Epithelial cell of esophagus (primary cell): ENCODE measurements around the gene CYP11A1.

ENCODE experiments used
- DNase-seq: peaks from one replicate; pipeline ENCODE4 v3.0.0; 2010; ENCODE audit warnings: low read depth
- H3K4me3 ChIP-seq: 2 replicates; pipeline ENCODE4 v1.5.1; 2011; ENCODE audit warnings: mild to moderate bottlenecking, low read length, control low read depth
- CTCF ChIP-seq: IDR thresholded peaks from 2 replicates; pipeline ENCODE4 v1.5.1; 2011; ENCODE audit warnings: low read depth, mild to moderate bottlenecking, low read length, control low read depth, inconsistent platforms; ENCODE audit not compliant: insufficient read depth; ENCODE audit errors: missing control alignments

Gene CYP11A1

DNA sequence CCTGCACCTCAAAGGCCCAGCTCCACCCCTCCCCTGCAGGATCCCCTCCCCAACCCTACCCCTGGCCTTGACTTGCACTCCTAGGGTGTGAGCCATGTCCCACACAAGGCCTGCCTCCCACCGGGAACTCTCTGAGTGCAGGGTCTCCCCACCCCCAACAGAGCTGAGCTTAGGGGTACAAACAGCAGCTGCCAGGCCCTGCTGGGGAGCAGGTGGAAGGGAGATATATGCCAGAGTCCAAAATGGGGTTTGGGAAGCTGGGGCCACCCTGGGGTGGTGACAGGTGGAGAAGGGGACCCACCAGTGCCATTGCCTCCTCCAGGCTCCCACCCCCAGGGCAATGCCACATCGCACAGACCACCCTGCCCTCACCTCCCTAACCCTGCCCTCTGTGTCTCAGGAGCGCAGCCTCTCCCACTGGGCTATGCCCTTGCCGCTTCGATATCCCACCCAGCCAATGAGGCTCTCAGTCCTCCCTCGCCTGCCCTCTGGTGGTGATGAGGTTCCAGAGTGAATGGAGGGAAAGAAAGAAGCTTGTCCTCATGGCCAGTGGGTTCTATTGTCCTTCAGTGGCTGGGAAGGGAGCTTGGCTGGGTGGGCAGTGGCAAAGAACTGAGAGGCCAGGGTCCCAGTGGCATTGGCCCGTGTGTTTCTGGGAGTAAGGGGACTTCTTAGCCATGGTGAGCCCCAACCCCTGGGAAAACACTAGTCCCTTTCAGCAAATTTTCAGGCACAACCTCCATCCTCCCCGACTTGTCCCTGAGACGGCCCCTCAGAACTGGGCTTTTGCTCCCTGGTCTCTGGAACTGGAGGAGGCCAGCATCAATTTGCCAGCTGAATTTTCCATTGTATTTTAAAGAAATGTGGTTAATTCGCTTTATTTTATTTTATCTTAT is 46.8 kb downstream of the CYP11A1 start:
- DNase-seq = peak; percentile 46
- no peak overlapping the region for H3K4me3 ChIP-seq
- TF ChIP-seq CTCF = peak; percentile 82

GRCh38 chr15:74319596-74320351 is 47.7 kb downstream of the CYP11A1 start:
- no peak for TF ChIP-seq CTCF
- no peak overlapping the region for H3K4me3 ChIP-seq
- DNase-seq = no peak

GRCh38 chr15:74319138-74319460 is 48.3 kb downstream of the CYP11A1 start:
- no peak for DNase-seq
- TF ChIP-seq CTCF = no peak
- no peak overlapping the region for H3K4me3 ChIP-seq

DNA sequence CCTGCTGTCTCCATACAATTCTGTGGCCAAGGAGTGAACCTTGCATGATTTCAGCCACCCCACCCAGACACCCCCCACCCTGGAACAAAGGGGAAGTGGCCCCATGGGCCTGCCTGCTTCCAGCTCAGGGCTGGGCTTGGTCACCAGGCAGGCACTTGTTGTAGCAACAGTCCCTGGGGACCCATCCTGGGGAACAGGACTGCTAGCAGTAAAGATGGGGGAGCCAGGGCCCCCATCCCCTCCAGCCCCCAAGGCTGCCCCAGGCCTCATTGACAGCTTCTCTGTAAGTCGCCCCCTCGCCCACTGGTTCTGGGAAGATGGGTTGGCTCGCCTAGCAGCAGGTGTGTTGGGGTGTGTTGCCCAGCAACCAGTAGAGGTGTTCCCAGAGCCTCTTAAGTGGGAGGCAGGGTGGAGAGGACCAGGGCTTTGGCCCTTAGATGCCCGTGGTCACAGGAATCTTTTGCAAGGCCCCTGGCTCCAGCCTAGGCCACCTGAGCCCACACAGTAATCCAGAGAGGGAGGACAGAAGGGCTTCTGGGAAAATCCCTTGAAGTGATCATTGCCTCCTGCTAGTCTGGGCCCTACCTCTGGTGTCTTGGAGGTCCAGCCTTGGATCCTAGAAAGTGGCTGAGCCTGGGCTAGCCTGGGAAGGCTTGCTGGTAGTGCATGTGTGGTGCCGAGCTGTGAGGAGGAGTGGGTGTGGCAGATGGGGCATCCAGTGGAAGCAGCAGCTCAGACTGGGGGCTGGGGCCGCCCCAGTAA is 48.9 kb downstream of the CYP11A1 start:
- H3K4me3 ChIP-seq = no peak overlapping the region
- TF ChIP-seq CTCF = no peak
- no peak for DNase-seq

- no peak for TF ChIP-seq CTCF
- DNase-seq = no peak
- H3K4me3 ChIP-seq = no peak overlapping the region
These were observed 49.5 kb downstream of the CYP11A1 start for GRCh38 chr15:74317820-74318375.

- TF ChIP-seq CTCF = no peak
- H3K4me3 ChIP-seq = no peak overlapping the region
- DNase-seq = no peak
These were observed 51.3 kb downstream of the CYP11A1 start for GRCh38 chr15:74316141-74316540.
